Sigmoid colon (tissue), 7 donors: ENCODE data around the gene PHF5A. TPM values are rescaled to one million over a fixed set of nuclear protein-coding genes. Genes with fewer than 3 reads are reported as not detected.

Experiments used
- DNase-seq: peaks from one replicate; pipeline ENCODE4 v3.0.0-alpha.2; 2019
- H3K27ac ChIP-seq, 4 donors: fragments of 200-600 bp; sonication (generic); one replicate each; pipeline ENCODE4 v1.5.1; 2016 to 2019; ENCODE audit warnings: mild to moderate bottlenecking in 1 of 4
- H3K27me3 ChIP-seq, 3 donors: fragments of 200-600 bp; sonication (generic); one replicate each; pipeline ENCODE4 v1.5.1; 2019; ENCODE audit warnings: mild to moderate bottlenecking in 1 of 3
- H3K36me3 ChIP-seq, 4 donors: fragments of 200-600 bp; sonication (generic); one replicate each; pipeline ENCODE4 v1.5.1; 2016 to 2019
- H3K4me1 ChIP-seq, 4 donors: fragments of 200-600 bp; sonication (generic); one replicate each; pipeline ENCODE4 v1.5.1; 2017 to 2019
- H3K4me3 ChIP-seq, 4 donors: fragments of 200-600 bp; sonication (generic); one replicate each; pipeline ENCODE4 v1.5.1; 2017 to 2019; ENCODE audit warnings: mild to moderate bottlenecking in 2 of 4, moderate library complexity in 1 of 4
- H3K9me3 ChIP-seq, 4 donors: fragments of 200-600 bp in 3 of 4; sonication (generic) in 3 of 4; one replicate each; pipeline versions ENCODE4 v1.5.1 to v1.6.1; 2013 to 2019
- CTCF ChIP-seq, 4 experiments: fragments of 450-650 bp in 3 of 4; fragments of 200-600 bp in 1 of 4; IDR thresholded peaks; one replicate each; pipeline ENCODE4 v1.5.1; 2016 to 2019; ENCODE audit warnings: antibody characterized with exemption in 4 of 4, mild to moderate bottlenecking in 3 of 4, moderate library complexity in 2 of 4
- EP300 ChIP-seq, 4 donors: sonication (generic); formaldehyde crosslinking; IDR thresholded peaks; one replicate each; pipeline ENCODE4 v1.6.1; 2017; ENCODE audit warnings: antibody characterized with exemption in 4 of 4
- POLR2A ChIP-seq, 2 donors: fragments of 450-650 bp; IDR thresholded peaks; one replicate each; pipeline ENCODE4 v1.6.1; 2016; ENCODE audit warnings: antibody characterized with exemption in 2 of 2, mild to moderate bottlenecking in 2 of 2, moderate library complexity in 2 of 2
- POLR2AphosphoS5 ChIP-seq, 4 donors: sonication (generic); formaldehyde crosslinking; IDR thresholded peaks; one replicate each; pipeline ENCODE4 v1.6.1; 2017; ENCODE audit warnings: antibody characterized with exemption in 4 of 4
- WGBS, 2 donors: extraction: QIAGEN DNeasy Blood & Tissue Kit; methylation state at CpG; one replicate each; pipeline ENCODE4 v1.1.7; 2013; 5-methylcytosine and 5-hydroxymethylcytosine counted together
- intact Hi-C: fragments of 100-400 bp; cut with DNase I; formaldehyde crosslinking; loops from one replicate; pipeline ENCODE4 v1.15.1; 2023
- polyA plus RNA-seq, 3 donors: library from polyadenylated mRNA; stranded (reverse); fragments of 200-250 nt; gene quantifications; one replicate each; pipeline ENCODE4 v1.2.3, GENCODE V29; 2013
- total RNA-seq, 4 donors: library from RNA; depleted of rRNA; stranded (reverse); fragments of >200 nt; gene quantifications; one replicate each; pipeline ENCODE4 v1.1.0, GENCODE V29; 2016
- donor health status: healthy with polysubstance abuse.
- donor health status: Bipolar disorder and iron deficiency.
- donor health status: healthy.

PHF5A gene
- total and polyA plus RNA-seq, 7 donors, result 31.9 to 59.6 (median 53.3) TPM

GRCh38 chr22:41418717-41419116 is 49.8 kb downstream of the PHF5A start:
- intact Hi-C loops, result no loop called here
- 81 to 88% methylated on average over 9 of the region's 9 CpGs for WGBS, 2 donors
- Histone ChIP-seq H3K27ac (peak overlapping the region; percentile 93 to 98 (median 98)), H3K4me3 (peak overlapping the region in 1 of 4 donors; percentile 17), H3K27me3 (no peaks in the 10 kb centered on the region), H3K9me3 (no peaks in the 10 kb centered on the region), H3K36me3 (peaks cover 0 to 10% (median 2%) of the 10 kb centered on the region in 4 donors), H3K4me1 (peaks cover 0 to 56% (median 45%) of the 10 kb centered on the region in 4 donors)
- no peak for DNase-seq
- TF ChIP-seq POLR2AphosphoS5 (IDR thresholded peaks at IDR 0.05) (no peak), POLR2A (IDR thresholded peaks at IDR 0.05) (no peak), CTCF (IDR thresholded peaks at IDR 0.05) (no peak), EP300 (IDR thresholded peaks at IDR 0.05) (no peak)

- Histone ChIP-seq H3K4me1 (peaks cover 0 to 59% (median 48%) of the 10 kb centered on the region in 4 donors), H3K9me3 (no peaks in the 10 kb centered on the region), H3K4me3 (peak overlapping the region in 1 of 4 donors; percentile 17), H3K27ac (peak overlapping the region; percentile 93 to 98 (median 98)), H3K27me3 (no peaks in the 10 kb centered on the region), H3K36me3 (peaks cover 0 to 2% (median 0%) of the 10 kb centered on the region in 4 donors)
- intact Hi-C loops, result no loop called here
- TF ChIP-seq CTCF (IDR thresholded peaks at IDR 0.05) (no peak), EP300 (IDR thresholded peaks at IDR 0.05) (peak; percentile 90 to 98 (median 94)), POLR2A (IDR thresholded peaks at IDR 0.05) (peak; percentile 21 to 37), POLR2AphosphoS5 (IDR thresholded peaks at IDR 0.05) (peak; percentile 89 to 95 (median 93))
- peak; percentile 99 for DNase-seq
- 33 to 70% methylated on average over 13 of the region's 13 CpGs for WGBS, 2 donors
These were observed 50.7 kb downstream of the PHF5A start for GRCh38 chr22:41417622-41418390.

GRCh38 chr22:41415554-41415953 is 52.9 kb downstream of the PHF5A start:
- Histone ChIP-seq H3K9me3 (no peaks in the 10 kb centered on the region), H3K36me3 (no peaks in the 10 kb centered on the region), H3K27me3 (no peaks in the 10 kb centered on the region), H3K4me3 (no peak overlapping the region), H3K4me1 (peaks cover 0 to 81% (median 71%) of the 10 kb centered on the region in 4 donors), H3K27ac (peak overlapping the region; percentile 93 to 98 (median 98))
- intact Hi-C loops, result no loop called here
- 76 to 86% methylated on average over 4 of the region's 4 CpGs for WGBS, 2 donors
- DNase-seq, result no peak
- TF ChIP-seq POLR2A (IDR thresholded peaks at IDR 0.05), result no peak
- TF ChIP-seq POLR2AphosphoS5 (IDR thresholded peaks at IDR 0.05), result no peak
- TF ChIP-seq CTCF (IDR thresholded peaks at IDR 0.05), result no peak
- TF ChIP-seq EP300 (IDR thresholded peaks at IDR 0.05), result no peak

- Histone ChIP-seq H3K27me3 (no peaks in the 10 kb centered on the region), H3K36me3 (no peaks in the 10 kb centered on the region), H3K4me1 (peaks cover 0 to 61% (median 55%) of the 10 kb centered on the region in 4 donors), H3K4me3 (no peak overlapping the region), H3K27ac (peak overlapping the region; percentile 93 to 98 (median 98)), H3K9me3 (no peaks in the 10 kb centered on the region)
- DNase-seq, result peak; percentile 90
- intact Hi-C loops, result no loop called here
- WGBS, 2 donors, result 90% methylated on average over 11 of the region's 11 CpGs
- no peak for TF ChIP-seq CTCF (IDR thresholded peaks at IDR 0.05)
- TF ChIP-seq EP300 (IDR thresholded peaks at IDR 0.05), result peak; percentile 69 to 97 (median 92)
- TF ChIP-seq POLR2A (IDR thresholded peaks at IDR 0.05), result peak; percentile 21 to 29
- peak; percentile 86 to 95 (median 90) for TF ChIP-seq POLR2AphosphoS5 (IDR thresholded peaks at IDR 0.05)
These were observed 57.3 kb downstream of the PHF5A start for GRCh38 chr22:41411021-41411851.
